ENCODE results near the gene GPR42. TPM values are rescaled to one million over a fixed set of nuclear protein-coding genes. Genes with fewer than 3 reads are reported as not detected.

The GPR42 gene
- total RNA-seq, 1 experiment from 2014 or later, result not detected

DNA sequence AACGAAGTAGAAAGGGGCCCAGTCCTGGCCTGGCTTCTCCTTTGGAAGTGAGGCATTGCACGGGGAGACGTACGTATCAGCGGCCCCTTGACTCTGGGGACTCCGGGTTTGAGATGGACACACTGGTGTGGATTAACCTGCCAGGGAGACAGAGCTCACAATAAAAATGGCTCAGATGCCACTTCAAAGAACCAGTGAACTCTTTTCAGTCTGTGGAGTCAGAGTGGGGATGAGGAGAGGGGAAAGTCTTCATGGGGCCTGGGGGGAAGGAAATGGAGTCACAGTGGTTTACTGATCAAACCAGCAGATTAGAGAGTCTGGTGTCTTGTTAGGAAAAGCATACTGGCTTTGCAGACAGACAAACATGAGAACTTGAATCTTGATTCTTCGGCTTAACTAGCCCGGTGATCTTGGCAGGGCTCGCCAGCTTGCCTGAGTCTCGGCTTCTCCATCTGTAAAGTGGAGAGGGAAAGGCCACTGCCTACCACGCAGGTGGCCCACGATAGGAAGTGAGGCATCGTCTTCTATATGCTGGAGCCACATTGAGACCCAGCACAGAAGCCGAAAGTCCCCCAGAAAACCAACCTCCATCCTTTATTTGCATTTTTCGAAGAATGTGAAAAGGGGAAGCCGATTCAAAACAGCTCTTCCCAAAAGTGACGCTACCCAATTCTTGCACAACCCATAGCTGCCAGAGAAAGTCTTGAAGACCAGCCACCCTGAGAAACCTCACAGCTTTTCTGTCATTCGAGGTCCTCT, 23.5 kb upstream of the GPR42 start, which contains the start of gene FFAR1 (continued):
- TF ChIP-seq TEAD4 (CRISPR knock-in tag; IDR thresholded peaks at IDR 0.05) (no peak), SMAD4 (CRISPR knock-in tag; IDR thresholded peaks at IDR 0.05) (no peak), NR2C2 (CRISPR knock-in tag; IDR thresholded peaks at IDR 0.05) (no peak), IRF2 (CRISPR knock-in tag; IDR thresholded peaks at IDR 0.05; ENCODE audit: borderline replicate concordance, low read depth) (no peak)
- TF ChIP-seq, protein P1, sequence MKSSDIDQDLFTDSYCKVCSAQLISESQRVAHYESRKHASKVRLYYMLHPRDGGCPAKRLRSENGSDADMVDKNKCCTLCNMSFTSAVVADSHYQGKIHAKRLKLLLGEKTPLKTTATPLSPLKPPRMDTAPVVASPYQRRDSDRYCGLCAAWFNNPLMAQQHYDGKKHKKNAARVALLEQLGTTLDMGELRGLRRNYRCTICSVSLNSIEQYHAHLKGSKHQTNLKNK (CRISPR knock-in tag; IDR thresholded peaks at IDR 0.05), result no peak

DNA sequence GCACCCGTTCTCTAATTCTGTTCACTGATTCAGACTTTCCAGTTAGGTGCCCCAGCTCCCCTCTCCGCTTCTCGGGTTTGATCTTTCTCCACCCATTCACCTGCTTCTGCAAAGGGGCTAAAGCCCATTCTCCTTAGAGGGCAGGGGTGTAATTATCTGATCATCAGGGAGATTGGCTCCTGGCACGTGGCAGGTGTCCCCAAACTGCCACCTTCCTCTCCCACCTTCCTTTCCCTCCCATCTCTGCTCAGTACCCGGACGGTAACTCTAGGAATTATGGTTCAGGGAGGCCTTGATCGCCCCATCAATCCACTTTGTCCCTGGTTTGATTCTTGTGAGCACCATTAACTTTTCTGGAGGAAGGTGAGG, 23.0 kb upstream of the GPR42 start:
- no peaks in the 10 kb centered on the region for H3K27me3 Mint-ChIP-seq (ENCODE audit: low read depth)

More for the DNA sequence above, 23.0 kb upstream of the GPR42 start:
- Mint-ChIP-seq H3K27ac (no peak overlapping the region), H3K9me3 (no peaks in the 10 kb centered on the region), H3K36me3 (no peaks in the 10 kb centered on the region), H3K4me1 (peaks cover 7% of the 10 kb centered on the region), H3K4me3 (no peak overlapping the region)
- DNase-seq (ENCODE audit: low spot score) (no peak), ATAC-seq (no peak)
- ChIA-PET POLR2A (no interaction called here), CTCF (no interaction called here)
- TF ChIP-seq, protein P2, sequence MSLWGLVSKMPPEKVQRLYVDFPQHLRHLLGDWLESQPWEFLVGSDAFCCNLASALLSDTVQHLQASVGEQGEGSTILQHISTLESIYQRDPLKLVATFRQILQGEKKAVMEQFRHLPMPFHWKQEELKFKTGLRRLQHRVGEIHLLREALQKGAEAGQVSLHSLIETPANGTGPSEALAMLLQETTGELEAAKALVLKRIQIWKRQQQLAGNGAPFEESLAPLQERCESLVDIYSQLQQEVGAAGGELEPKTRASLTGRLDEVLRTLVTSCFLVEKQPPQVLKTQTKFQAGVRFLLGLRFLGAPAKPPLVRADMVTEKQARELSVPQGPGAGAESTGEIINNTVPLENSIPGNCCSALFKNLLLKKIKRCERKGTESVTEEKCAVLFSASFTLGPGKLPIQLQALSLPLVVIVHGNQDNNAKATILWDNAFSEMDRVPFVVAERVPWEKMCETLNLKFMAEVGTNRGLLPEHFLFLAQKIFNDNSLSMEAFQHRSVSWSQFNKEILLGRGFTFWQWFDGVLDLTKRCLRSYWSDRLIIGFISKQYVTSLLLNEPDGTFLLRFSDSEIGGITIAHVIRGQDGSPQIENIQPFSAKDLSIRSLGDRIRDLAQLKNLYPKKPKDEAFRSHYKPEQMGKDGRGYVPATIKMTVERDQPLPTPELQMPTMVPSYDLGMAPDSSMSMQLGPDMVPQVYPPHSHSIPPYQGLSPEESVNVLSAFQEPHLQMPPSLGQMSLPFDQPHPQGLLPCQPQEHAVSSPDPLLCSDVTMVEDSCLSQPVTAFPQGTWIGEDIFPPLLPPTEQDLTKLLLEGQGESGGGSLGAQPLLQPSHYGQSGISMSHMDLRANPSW (CRISPR knock-in tag; conservative IDR thresholded peaks at IDR 0.05; ENCODE audit: low read depth), result no peak
- TF ChIP-seq, protein P3, sequence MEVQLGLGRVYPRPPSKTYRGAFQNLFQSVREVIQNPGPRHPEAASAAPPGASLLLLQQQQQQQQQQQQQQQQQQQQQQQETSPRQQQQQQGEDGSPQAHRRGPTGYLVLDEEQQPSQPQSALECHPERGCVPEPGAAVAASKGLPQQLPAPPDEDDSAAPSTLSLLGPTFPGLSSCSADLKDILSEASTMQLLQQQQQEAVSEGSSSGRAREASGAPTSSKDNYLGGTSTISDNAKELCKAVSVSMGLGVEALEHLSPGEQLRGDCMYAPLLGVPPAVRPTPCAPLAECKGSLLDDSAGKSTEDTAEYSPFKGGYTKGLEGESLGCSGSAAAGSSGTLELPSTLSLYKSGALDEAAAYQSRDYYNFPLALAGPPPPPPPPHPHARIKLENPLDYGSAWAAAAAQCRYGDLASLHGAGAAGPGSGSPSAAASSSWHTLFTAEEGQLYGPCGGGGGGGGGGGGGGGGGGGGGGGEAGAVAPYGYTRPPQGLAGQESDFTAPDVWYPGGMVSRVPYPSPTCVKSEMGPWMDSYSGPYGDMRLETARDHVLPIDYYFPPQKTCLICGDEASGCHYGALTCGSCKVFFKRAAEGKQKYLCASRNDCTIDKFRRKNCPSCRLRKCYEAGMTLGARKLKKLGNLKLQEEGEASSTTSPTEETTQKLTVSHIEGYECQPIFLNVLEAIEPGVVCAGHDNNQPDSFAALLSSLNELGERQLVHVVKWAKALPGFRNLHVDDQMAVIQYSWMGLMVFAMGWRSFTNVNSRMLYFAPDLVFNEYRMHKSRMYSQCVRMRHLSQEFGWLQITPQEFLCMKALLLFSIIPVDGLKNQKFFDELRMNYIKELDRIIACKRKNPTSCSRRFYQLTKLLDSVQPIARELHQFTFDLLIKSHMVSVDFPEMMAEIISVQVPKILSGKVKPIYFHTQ (CRISPR knock-in tag; IDR thresholded peaks at IDR 0.05), result no peak
- TF ChIP-seq ZNF396 (CRISPR knock-in tag; IDR thresholded peaks at IDR 0.05; ENCODE audit: borderline replicate concordance), result no peak
- TF ChIP-seq RELA (CRISPR knock-in tag; IDR thresholded peaks at IDR 0.05; ENCODE audit: borderline replicate concordance), result no peak
- TF ChIP-seq CREM (CRISPR knock-in tag; IDR thresholded peaks at IDR 0.05), result no peak
- TF ChIP-seq JAZF1 (CRISPR knock-in tag; IDR thresholded peaks at IDR 0.05), result no peak
- TF ChIP-seq ATF2 (CRISPR knock-in tag; IDR thresholded peaks at IDR 0.05; ENCODE audit: borderline replicate concordance, low read depth), result no peak
- TF ChIP-seq E2F5 (CRISPR knock-in tag; IDR thresholded peaks at IDR 0.05), result no peak
- TF ChIP-seq, protein P4, sequence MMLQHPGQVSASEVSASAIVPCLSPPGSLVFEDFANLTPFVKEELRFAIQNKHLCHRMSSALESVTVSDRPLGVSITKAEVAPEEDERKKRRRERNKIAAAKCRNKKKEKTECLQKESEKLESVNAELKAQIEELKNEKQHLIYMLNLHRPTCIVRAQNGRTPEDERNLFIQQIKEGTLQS (CRISPR knock-in tag; conservative IDR thresholded peaks at IDR 0.05), result no peak
- TF ChIP-seq FOXJ3 (CRISPR knock-in tag; IDR thresholded peaks at IDR 0.05; ENCODE audit: borderline replicate concordance), result no peak
- TF ChIP-seq ZNF416 (CRISPR knock-in tag; IDR thresholded peaks at IDR 0.05), result no peak
- TF ChIP-seq CDX4 (CRISPR knock-in tag; IDR thresholded peaks at IDR 0.05; ENCODE audit: borderline replicate concordance), result no peak
- no peak for TF ChIP-seq ZNF317 (CRISPR knock-in tag; IDR thresholded peaks at IDR 0.05; ENCODE audit: borderline replicate concordance, low read depth)
- TF ChIP-seq ELF4 (CRISPR knock-in tag; IDR thresholded peaks at IDR 0.05; ENCODE audit: low read depth), result no peak
- no peak for TF ChIP-seq NR3C1 (CRISPR knock-in tag; conservative IDR thresholded peaks at IDR 0.05; ENCODE audit: low read depth)

All from WTC11 (cell line).